Sigmoid colon (tissue), 4 donors: ENCODE data around the gene POU3F3.

ENCODE experiments used
- CTCF ChIP-seq, 4 experiments: fragments of 450-650 bp in 3 of 4; fragments of 200-600 bp in 1 of 4; IDR thresholded peaks; one replicate each; pipeline ENCODE4 v1.5.1; 2016 to 2019; ENCODE audit warnings: antibody characterized with exemption in 4 of 4, mild to moderate bottlenecking in 3 of 4, moderate library complexity in 2 of 4
- EP300 ChIP-seq, 4 donors: sonication (generic); formaldehyde crosslinking; IDR thresholded peaks; one replicate each; pipeline ENCODE4 v1.6.1; 2017; ENCODE audit warnings: antibody characterized with exemption in 4 of 4
- POLR2A ChIP-seq, 2 donors: fragments of 450-650 bp; IDR thresholded peaks; one replicate each; pipeline ENCODE4 v1.6.1; 2016; ENCODE audit warnings: antibody characterized with exemption in 2 of 2, mild to moderate bottlenecking in 2 of 2, moderate library complexity in 2 of 2

- no peak for TF ChIP-seq POLR2A (IDR thresholded peaks at IDR 0.05)
- no peak for TF ChIP-seq CTCF (IDR thresholded peaks at IDR 0.05)
- no peak for TF ChIP-seq EP300 (IDR thresholded peaks at IDR 0.05)
Measured at GRCh38 chr2:104812286-104812685, 41.6 kb upstream of the POU3F3 start.
